ENCODE results near the gene ALG5.

Gene ALG5

GRCh38 chr13:36999054-36999714, at the start of gene ALG5:
Gene ALG5 (minus strand): TSS chr13:36999340. CDS start chr13:36999300, 40 bp downstream.
- peak within 1 kb of the TSS; percentile 88 to 93 for H3K4me3 ChIP-seq (ENCODE audit: low read depth in 1 of 2, low read length in 1 of 2)
- peaks cover 11% of the 10 kb centered on the region for H3K36me3 ChIP-seq
- no peaks in the 10 kb centered on the region for H3K27me3 ChIP-seq

GRCh38 chr13:37047846-37048245, 48.7 kb upstream of the ALG5 start:
- TF ChIP-seq CTCF (IDR thresholded peaks at IDR 0.05): no peak
- peaks cover 50% of the 10 kb centered on the region for H3K36me3 ChIP-seq
- no peak overlapping the region for H3K27ac ChIP-seq
- H3K27me3 ChIP-seq: no peaks in the 10 kb centered on the region
- no peak overlapping the region for H3K4me3 ChIP-seq (ENCODE audit: low read depth in 1 of 2, low read length in 1 of 2)
- peaks cover 2 to 6% of the 10 kb centered on the region in 2 experiments for H3K4me1 ChIP-seq (ENCODE audit: control insufficient read depth in 1 of 2, insufficient read depth in 1 of 2, low read depth in 1 of 2, low read length in 1 of 2)
- no peaks in the 10 kb centered on the region for H3K9me3 ChIP-seq

More at GRCh38 chr13:36999054-36999714, at the start of gene ALG5:
- peaks cover 13 to 31% of the 10 kb centered on the region in 2 experiments for H3K4me1 ChIP-seq (ENCODE audit: control insufficient read depth in 1 of 2, insufficient read depth in 1 of 2, low read depth in 1 of 2, low read length in 1 of 2)
- peak within 1 kb of the TSS; percentile 97 for H3K27ac ChIP-seq
- peak; percentile 99 for TF ChIP-seq CTCF (IDR thresholded peaks at IDR 0.05)
- no peaks in the 10 kb centered on the region for H3K9me3 ChIP-seq

GRCh38 chr13:37047032-37047431, 47.9 kb upstream of the ALG5 start:
- Histone ChIP-seq H3K27ac (no peak overlapping the region), H3K36me3 (peaks cover 58% of the 10 kb centered on the region), H3K27me3 (no peaks in the 10 kb centered on the region), H3K9me3 (no peaks in the 10 kb centered on the region), H3K4me1 (ENCODE audit: control insufficient read depth in 1 of 2, insufficient read depth in 1 of 2, low read depth in 1 of 2, low read length in 1 of 2) (peaks cover 2 to 6% of the 10 kb centered on the region in 2 experiments), H3K4me3 (ENCODE audit: low read depth in 1 of 2, low read length in 1 of 2) (no peak overlapping the region)
- TF ChIP-seq CTCF (IDR thresholded peaks at IDR 0.05): no peak

- peaks cover 2 to 6% of the 10 kb centered on the region in 2 experiments for H3K4me1 ChIP-seq (ENCODE audit: control insufficient read depth in 1 of 2, insufficient read depth in 1 of 2, low read depth in 1 of 2, low read length in 1 of 2)
- no peaks in the 10 kb centered on the region for H3K9me3 ChIP-seq
- peaks cover 68% of the 10 kb centered on the region for H3K36me3 ChIP-seq
- no peak overlapping the region for H3K4me3 ChIP-seq (ENCODE audit: low read depth in 1 of 2, low read length in 1 of 2)
- TF ChIP-seq CTCF (IDR thresholded peaks at IDR 0.05): no peak
- H3K27me3 ChIP-seq: no peaks in the 10 kb centered on the region
- H3K27ac ChIP-seq: no peak overlapping the region
Measured at GRCh38 chr13:37046062-37046461, 46.9 kb upstream of the ALG5 start.

- no peaks in the 10 kb centered on the region for H3K9me3 ChIP-seq
- TF ChIP-seq CTCF (IDR thresholded peaks at IDR 0.05): no peak
- no peak overlapping the region for H3K27ac ChIP-seq
- H3K4me1 ChIP-seq (ENCODE audit: control insufficient read depth in 1 of 2, insufficient read depth in 1 of 2, low read depth in 1 of 2, low read length in 1 of 2): peaks cover 2 to 6% of the 10 kb centered on the region in 2 experiments
- H3K36me3 ChIP-seq: peaks cover 91% of the 10 kb centered on the region
- H3K4me3 ChIP-seq (ENCODE audit: low read depth in 1 of 2, low read length in 1 of 2): no peak overlapping the region
- H3K27me3 ChIP-seq: no peaks in the 10 kb centered on the region
Measured at GRCh38 chr13:37040789-37041188, 41.6 kb upstream of the ALG5 start.
